CD4-positive, alpha-beta T cell treated with Interleukin-17A for 1 hour (primary cell): ENCODE results near the gene CEL.

Source experiments
- DNase-seq: peaks from one replicate; pipeline ENCODE4 v3.0.0-alpha.2; 2020

CEL gene

DNA sequence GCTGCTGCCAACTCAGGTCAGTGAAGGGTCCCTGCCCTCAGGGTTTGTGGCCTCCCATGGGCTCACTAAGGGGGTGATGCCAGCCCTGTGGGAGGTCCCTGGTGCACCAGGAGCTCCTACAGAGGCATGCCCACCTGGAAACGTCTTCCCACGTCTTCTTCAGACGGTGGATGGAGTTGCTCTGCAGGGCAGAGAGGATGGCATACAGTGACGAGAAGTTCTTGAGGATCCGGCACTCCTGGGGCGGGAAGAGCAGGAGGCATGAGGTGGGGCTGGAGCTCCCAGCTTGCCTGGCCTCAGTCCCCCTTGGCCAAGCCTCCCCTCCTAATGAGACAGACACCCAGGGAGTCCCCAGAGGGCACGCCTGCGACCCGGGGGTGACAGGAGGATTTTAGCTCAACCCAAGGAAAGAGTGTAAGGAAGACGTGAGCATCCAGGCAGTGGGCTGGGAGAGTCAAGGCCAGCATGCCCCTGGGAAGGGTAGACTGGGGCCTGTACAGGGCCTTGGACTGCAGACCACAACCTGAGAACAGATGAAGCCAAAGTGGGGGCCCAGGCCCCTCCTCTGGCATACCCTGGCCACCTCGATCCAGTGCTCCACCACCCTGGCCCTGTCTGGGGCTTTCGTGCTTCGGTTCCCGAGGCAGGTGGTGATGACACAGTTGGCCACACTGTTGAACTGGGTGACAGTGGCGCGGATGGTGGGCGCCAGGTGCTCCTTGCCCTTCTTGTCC is 44.9 kb downstream of the CEL start:
- DNase-seq, result no peak

GRCh38 chr9:133107245-133107722 is 45.5 kb downstream of the CEL start:
- DNase-seq, result no peak

DNA sequence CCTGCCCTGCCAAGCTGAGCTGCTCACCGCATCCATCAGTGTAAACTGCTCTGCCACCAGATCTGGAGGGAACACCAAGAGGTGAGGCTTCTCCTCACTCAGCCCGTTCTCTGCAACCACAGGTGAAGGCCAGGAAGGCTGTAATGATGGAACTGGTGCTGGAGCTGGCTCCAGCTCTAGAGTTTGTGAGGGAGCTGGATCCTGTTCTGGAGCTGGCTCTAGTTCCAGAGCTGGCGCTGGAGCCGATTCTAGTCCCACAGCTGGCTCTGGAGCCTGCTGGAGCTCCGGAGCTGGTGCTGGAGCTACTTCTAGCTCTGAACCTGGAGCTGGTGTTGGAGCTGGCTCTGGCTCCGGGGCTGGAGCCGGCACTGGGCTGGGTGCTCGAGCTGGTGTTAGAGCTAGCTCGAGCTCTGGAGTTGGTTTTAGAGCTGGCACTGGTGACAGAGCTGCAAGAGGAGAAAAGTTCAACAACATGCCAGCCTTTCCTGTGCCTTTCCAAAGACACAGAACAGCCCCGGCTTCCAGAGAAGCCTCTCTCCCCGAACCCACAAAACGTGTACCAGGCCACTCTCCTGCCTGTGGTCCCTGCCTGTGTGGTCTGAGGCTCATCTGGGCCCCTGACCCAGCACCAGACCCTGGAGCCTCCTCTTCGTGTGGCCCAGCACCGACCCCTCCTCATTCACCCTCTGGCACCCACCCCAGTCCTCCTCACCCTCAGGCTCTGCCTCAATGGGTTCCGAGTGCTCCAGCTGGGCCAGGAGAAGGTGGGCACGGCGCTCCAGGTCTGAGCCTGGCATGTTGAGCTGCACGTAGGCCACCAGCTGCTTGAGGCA is 46.4 kb downstream of the CEL start:
- no peak for DNase-seq

GRCh38 chr9:133108794-133109641 is 47.2 kb downstream of the CEL start:
- no peak for DNase-seq

DNA sequence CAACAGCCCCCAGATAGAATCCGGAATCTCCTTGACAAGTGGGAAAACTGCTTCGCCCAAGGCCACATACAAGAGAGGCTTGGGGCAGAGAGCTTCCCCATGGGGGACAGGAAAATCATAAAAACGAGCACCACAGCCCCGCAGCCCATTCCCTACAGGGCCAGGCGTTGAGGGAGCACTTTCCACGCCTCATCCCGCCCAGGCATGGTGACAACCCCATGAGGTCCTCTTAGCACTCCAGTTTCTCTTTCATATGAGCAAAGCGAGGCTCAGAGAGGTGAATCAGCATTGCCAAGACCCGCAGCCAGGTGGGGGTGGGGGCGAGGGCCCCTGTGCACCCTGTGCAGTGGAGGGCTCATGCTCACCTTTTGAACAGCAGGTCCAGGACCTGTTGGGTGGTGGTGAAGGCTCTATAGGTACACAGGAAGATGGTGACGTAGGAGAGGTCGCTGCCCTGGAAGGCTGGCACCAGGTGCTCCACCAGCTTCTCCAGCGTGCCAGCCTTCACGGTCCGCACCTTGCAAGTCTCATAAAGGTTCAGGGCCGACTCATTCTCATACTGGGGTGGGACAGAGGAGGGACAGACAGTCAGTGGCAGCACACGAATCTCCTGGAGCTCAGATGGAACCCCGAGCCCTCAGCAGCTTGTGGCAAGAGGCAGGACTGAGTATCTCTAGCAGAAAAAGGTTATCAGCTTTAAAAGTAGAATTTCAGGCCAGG is 48.3 kb downstream of the CEL start:
- DNase-seq, result no peak

DNA sequence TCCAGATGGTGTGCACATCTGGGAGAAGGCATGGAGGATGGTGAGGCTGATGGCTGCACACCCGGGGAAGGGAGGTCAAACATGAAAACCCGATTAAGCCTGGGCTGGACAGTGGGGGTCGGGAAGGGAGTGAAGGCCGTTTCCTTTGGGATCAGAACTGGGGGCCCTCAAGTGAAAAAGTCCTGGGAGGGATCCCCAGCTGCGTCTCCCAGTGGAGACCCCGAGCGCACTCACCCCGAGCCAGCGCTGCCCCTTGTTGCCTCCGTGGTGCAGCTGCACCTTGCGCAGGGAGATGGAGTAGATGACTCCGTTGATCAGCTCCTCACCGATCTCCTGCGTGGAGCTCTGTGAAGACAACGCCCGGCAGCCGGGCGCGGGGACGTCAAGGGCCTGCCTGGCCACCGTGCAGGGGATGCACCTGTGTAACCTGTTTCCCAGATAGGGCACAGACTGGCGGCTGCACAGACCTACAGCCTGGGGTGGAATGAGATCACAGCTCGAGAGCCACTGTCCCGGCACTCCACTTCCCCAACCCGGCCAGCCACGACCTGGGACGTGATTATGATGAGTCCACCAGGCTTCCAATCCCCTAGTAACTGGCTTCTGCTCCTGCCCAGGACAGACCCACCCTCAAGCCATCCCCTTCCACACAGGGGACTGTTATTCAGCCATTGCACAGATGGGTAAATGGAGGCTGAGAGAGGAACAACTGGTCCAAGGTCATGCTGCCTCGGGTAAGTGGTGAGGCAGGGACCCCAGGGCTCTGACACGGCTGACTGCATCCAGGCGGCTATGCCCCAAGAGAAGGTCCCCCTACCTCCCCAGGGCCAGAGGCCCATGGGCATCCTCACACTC is 50.3 kb downstream of the CEL start:
- DNase-seq, result no peak

- peak; percentile 72 for DNase-seq
Measured at GRCh38 chr9:133112663-133113026, 50.9 kb downstream of the CEL start.

DNA sequence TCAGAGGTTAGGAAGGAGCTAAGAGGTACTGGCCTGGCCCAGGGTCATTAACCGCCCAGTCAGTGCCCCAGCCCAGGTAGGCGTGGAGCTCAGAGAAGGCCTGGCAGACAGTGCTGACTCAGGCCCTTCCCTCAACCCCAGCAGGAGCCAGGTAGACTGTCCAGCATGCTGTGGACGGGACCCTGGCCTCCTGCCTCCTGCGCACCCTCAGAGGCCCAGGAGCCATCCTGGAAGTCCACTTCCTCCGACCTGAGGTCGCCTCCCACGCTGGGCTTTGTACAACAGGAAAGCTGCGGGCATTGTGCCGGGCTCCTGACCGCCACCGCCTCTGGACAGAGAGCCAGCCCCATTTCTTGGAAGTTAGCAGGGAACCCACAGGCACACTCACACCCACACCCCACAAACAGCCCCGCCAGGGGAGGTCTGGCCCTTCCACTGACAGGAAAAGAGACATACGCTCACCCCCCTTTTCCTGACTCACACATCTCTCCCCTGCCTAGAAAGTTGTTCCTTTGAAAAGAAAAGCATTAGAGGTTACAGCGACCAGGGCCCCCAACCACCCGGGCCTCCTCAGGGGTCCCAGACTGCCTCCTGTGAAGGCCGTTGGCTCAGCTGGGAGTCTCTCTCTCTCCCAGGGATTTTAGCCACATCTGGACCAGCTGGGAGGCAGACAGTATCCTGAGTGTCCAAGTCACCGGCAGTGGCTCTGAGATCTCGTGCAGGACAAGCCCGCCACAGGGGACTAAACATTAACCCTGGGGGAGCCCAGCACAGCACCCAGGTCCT is 51.6 kb downstream of the CEL start:
- no peak for DNase-seq

DNA sequence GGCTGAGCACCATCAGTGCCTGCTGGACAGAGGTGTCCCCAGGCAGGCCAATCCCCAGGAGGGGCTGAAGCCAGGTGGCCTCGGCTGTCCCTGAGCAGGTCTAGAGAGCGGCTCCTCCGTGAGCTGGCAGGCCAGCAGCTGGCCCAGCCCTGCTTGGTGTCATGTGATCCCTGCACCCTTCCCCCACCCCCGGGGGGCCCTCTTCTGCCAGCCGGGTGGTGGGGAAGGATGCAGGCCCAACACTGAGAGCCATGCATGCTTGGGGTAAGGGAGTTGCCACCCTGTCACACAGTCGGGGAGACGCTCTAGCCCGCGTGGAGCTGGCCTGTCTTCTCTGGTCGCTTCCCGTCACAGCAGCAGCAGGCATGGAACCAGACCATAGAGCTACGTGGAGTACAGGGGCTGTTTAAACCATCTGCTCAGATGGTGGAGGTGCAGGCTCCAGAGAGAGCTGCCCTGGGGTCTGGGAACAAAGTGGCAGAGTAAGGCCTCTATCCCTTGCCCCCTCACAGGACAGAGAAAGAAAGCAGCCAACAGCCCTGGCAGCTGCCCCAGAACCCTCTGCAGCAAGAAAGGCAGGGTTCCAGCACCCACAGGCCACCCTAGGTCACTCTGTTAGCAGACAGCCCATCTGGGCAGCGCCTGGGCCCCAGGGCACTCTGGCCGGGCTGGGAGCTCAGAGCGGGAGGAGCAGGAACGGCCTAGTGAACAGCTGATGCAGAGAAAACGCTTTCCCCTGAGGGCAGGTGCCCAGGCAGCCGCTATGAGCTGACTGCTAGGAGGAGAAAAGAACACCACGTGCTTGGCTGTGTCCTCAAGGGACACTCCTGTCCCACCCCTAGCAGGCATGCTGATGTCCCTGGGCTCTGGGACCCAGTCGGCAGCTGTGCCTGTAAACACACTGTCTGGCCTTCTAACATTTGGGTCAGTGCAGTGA is 52.4 kb downstream of the CEL start:
- DNase-seq, result no peak

GRCh38 chr9:133114886-133115603 is 53.3 kb downstream of the CEL start:
- DNase-seq, result no peak

GRCh38 chr9:133115604-133116345 is 54.0 kb downstream of the CEL start:
- peak; percentile 55 for DNase-seq

DNA sequence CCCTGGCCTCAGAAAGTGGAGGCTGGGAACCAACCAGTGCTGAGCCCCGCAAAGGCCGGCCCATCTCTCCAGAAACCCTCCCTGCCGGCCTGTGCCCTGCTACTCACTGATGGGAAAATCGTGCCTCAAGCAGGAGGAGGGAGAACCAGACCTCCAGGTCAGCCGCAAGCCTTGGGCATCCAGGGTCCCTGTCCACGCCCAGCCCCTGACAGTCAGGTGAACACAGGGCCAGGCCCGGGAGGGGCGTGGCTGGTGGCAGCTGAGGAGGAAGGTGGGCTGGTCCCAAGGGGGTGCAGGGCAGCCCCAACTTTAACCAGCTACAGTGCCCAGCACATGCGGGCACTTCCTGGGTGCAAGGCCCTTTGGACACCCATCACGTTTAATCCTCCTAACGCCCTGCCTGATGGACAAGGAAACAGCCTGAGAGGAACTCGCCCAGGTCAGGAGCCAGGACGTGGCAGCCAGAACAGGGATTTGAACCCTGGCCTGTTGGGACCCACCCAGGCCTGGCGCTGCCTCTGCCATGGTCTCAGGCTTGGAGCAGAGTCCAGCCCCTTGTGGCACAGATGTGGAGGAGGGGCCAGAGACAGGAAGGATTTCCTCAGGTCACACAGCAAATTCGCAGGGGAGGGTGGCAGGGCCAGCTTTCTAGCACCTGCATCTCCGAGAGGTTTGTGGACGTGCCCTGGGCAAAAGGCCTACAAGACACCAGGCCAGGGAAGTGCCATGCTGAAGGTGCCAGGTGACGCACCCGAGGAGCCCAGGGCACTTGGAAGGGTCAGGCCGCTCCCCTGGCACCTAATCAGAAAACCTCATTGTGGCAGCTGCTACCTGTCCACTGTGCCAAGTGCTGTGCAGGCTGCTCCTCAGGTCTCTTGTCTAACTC is 54.8 kb downstream of the CEL start:
- no peak for DNase-seq

DNA sequence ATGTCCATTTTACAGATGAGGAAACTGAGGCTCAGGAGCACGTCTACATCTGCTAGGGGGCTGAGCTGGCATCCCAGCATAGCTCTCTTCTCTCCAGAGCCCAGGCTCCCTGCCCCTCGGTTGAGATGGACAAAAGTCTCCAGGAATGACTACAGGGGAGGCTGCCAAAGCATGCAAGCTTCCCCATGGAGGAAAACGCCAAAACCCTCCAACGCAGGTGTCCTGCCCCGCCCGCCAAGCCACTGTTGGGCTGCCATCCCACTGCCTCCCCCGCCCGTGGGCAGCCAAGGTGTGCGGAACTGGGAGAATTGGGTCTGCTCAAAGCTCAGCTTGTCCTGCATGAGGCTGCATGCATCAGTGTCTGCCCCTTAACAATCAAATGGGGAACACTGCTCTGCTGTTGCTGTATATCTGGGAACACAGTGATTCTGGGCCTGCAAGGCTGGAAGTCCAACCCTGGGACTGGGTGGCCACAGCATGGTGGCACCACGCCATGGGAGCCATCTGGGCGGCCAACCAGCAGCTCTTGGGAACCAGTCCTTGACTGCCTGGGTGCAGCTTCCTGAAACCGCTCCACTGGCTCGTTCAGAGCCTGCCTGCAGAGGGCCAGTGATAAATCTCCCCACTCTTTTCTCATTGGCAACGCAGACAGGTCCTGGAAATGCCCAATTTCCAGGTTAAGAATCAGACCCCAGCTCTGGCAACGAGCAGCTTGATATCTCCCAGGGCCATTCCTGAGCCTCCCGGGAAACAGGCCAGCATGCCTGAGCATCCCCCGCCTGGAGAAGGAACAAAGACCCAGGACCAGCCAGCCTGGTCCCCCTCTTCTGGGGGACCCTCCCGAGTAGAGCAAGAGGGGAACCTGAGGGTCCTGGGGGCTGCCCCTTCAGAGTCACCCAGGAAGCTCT is 55.7 kb downstream of the CEL start:
- DNase-seq, result no peak

GRCh38 chr9:133118179-133118520 is 56.4 kb downstream of the CEL start:
- no peak for DNase-seq

- DNase-seq, result no peak
Measured at GRCh38 chr9:133118568-133118967, 56.8 kb downstream of the CEL start.
